ENCODE measurements around the gene SLC4A9.

- TF ChIP-seq, protein P1, sequence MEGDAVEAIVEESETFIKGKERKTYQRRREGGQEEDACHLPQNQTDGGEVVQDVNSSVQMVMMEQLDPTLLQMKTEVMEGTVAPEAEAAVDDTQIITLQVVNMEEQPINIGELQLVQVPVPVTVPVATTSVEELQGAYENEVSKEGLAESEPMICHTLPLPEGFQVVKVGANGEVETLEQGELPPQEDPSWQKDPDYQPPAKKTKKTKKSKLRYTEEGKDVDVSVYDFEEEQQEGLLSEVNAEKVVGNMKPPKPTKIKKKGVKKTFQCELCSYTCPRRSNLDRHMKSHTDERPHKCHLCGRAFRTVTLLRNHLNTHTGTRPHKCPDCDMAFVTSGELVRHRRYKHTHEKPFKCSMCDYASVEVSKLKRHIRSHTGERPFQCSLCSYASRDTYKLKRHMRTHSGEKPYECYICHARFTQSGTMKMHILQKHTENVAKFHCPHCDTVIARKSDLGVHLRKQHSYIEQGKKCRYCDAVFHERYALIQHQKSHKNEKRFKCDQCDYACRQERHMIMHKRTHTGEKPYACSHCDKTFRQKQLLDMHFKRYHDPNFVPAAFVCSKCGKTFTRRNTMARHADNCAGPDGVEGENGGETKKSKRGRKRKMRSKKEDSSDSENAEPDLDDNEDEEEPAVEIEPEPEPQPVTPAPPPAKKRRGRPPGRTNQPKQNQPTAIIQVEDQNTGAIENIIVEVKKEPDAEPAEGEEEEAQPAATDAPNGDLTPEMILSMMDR (IDR thresholded peaks at IDR 0.05): no peak
- no peak for TF ChIP-seq POLR2A (IDR thresholded peaks at IDR 0.05)
These were observed 31.7 kb downstream of the SLC4A9 start for GRCh38 chr5:140391732-140392131.
